GM19468 (cell line): ENCODE data around the gene RPRD1B.
"Not testable (repeated sequence)": the region's sequence is repeated elsewhere in the genome, so short reads cannot be mapped to it uniquely, and the experiment has no call there.

ENCODE experiments used
- ATAC-seq: cut with Tn5 transposase; IDR thresholded peaks from one replicate; pipeline ENCODE4 v1.9.1; 2021; ENCODE audit warnings: mild to moderate bottlenecking, moderate library complexity, moderate number of reproducible peaks; ENCODE audit not compliant: unreplicated experiment; ENCODE audit errors: extremely low read depth

RPRD1B gene

DNA sequence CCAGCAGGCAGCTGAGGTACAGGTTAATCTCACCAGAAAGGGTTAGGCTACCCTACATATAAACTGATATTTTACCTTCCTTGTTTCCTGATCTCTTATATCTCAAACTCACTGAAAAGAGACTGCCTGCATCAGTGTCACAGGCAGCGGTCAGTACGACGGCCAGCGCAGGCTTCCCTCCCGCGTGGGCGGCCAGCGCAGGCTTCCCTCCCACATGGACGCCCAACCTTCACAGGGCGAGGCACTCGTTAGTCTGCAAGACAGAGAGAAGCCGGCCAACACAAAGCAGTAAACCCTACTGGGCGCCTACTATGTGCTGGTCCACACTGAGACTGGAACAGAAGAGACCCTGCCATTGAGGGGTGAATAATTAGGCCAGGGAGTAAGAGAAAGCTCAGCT, 33.3 kb upstream of the RPRD1B start:
- no peak for ATAC-seq

DNA sequence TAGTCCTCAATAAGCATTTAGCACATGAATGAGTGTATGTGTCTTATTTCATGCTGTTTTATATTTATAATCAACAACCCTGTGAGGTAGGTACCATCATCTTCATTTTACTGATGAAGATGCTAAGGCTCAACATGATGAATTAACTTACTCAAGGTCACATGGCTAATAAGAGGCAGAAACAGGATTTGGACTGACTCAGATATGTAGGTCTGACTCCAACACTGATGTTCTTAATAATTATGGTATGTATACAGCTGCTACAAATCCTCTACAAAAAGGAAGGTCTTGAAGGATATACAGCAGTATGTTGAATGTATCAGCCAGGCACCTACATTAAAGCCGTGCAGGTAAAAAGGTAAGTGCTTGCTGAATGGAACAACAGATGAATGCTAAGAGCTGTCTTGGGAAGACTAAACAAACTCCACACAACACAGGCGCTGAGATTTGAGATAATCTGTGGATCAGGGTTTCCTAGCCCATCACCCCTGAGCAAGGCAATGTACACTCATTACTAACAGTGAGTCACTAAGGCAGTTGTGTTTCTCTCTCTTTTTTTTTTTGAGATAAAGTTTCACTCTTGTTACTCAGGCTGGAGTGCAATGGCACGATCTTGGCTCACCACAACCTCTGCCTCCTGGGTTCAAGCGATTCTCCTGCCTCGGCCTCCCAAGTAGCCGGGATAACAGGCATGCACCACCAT, 32.2 kb upstream of the RPRD1B start:
- ATAC-seq, result no peak

DNA sequence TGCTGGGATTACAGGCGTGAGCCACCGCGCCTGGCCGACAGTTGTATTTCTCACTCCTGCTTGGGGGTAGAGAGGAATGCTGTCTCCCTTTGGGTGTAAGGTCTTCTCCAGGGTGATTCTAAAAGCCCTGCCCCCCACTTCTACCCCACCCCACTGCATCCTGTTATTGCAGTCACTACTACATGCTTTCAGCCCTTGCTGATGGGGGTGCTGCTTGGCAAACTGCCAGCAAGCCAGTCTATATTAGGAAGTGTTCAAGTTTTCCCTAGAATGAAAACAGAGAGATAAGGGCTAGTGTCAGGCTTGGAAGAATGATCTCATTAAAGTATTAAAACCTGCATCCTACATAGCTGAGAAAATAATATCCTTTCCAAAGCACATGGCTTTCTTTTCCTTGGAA, 31.6 kb upstream of the RPRD1B start:
- ATAC-seq, result no peak

DNA sequence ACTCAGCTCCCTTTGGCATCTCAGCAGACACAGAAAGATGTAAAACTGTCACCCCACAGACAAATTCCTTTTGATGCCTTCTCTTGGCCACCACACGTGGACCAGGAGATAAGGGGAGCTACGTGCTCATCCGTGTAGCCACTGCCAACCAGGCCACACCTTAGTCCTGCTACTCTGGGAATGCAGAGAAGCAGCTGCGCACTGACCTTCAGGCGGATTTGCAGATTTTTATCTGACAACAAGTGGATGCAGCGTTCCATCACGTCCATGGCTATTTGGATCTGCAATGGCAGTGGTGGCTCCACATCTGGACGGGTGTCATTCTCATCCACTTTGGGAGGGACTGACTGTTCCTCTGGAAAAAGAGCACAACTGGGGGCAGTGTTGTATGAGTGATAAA, 31.1 kb upstream of the RPRD1B start:
- ATAC-seq, result no peak

DNA sequence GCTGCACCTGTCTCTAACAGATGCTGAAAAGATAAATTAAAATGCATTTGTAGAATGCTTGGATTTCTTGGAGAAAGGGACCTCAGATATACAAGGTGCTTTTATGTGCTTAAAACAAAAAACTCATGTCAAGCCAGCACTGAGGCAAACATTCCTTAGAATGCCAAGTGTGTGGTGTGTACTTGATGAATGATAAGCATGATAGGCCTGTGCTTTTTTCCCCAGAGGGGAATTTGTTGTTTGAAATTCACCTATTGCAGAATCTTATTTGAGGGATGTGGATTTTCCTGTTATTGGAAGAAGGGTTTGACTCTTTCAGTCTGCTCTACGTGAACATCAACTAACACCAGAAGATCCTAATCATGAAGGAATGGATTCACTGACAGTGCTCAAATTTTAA, 29.1 kb upstream of the RPRD1B start:
- ATAC-seq, result no peak

DNA sequence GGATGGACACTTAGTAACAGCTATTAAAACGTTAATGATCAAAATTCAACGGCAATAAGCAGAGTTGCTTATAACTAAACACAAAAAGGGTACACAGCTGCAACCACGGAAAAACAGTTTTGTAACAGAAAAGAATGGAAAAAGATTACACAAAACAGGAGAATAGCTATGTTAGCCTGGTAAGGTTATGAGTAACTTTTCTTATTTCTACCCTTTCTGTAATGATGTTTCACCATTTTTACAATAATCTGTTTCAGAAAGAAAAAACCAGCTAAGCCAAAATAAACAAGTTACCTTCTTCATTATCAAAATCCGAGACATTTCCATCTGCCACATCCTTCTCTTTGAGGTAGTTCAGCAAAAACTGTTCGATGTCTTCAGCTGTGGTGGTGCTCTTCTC, 27.6 kb upstream of the RPRD1B start:
- no peak for ATAC-seq

DNA sequence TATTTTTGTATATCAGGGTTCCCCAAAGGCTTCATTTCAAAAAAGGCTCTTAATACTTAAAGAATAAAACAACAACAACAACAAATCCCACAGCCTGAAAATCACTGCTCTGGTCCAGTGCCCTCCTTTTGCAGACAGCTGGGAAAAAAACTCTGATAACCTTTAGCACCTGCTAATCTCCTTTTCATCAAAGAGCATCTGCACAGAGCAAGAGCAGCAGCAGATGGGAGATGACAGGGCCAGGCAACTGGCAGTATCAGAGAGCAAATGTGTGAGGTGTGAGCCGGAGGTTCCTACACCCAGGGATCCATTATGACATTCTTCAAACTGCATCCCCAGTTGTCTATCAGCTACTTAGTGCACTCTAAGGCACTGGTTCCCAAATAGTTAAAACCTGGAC, 26.0 kb upstream of the RPRD1B start:
- ATAC-seq, result no peak

DNA sequence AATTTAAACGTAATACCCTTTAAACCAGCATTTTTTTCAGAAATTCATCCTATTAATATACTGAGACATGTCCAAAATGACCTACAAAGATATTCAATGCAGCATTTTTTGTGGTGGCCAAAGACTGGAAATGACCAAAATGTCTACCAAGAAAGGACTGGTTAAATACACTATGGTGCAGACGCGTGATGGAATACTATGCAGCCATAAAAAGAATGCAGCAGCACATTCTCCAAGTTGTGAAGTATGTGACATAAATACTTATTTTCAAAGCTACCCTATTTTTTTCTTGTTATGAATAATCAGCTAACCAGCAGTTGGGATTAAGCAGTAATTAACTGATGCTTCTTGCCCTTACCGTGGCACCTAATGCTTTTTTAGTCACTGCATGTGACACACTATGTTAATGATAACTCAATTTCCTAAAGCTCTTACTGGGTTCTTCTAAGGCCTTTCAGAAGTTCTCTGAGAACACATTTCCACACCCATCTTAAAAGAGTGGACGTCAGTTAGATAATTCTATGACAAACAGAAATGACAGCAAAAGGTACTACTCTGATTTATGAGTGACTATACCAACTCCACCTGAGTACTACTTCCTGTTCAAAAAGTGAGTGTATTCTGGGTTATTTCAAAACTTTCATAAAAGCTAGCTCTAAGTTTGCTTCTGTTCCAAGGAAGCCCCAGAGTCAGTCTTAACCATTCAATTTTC, 25.2 kb upstream of the RPRD1B start:
- no peak for ATAC-seq

DNA sequence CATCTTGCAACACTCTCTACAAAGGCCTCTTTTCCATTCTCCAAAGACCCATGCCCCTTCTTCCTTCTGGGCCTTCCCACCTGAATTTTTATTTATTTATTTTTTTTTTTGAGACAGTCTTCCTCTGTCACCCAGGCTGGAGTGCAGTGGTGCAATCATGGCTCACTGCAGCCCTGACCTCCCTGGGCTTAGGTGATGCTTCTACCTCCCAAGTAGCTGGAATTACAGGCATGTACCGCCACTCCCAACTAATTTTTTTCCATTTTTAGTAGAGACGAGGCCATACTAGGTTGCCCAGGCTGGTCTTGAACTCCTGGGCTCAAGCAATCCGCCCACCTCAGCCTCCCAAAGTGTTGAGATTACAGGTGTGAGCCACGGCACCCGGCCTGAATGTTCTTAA, 24.1 kb upstream of the RPRD1B start:
- not testable (repeated sequence) for ATAC-seq

DNA sequence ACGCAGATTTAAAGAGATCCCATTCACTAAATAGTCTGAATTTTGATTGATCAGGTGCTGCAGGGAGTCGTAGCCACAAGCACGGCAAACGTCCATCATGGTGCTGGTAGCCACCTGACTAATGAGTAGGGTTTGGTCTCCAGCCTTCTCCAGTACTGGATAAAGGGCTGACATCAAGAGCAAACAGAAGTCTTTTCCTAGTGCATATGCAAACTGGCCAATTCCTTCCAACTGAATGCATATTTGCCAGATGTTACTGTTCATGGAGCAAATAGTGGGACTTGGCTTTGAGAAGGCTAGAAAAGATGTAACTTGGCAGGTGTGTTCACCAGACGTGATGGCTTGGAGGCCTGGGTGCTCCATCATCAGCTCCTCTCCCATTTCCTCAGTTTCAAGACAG, 21.9 kb upstream of the RPRD1B start:
- no peak for ATAC-seq

DNA sequence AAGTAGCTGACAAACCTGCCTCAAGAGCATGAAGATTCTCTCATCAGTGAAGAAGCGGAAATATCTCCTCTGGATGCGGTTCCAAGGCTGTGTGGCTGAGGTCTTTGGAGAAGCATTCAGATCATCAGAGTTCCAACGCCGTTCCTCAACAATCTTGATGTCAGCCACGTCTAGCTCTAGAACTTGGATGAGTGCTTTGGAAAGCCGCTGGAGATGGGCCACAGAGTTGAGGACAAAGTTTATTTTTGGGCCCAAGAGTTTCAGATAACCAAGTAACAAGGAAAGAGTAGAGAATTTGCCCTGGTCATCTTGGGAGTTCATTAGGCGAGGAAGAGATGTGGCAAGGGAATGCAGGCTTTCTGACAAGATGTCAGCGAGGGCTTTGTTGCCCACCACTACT, 21.2 kb upstream of the RPRD1B start:
- ATAC-seq, result no peak

DNA sequence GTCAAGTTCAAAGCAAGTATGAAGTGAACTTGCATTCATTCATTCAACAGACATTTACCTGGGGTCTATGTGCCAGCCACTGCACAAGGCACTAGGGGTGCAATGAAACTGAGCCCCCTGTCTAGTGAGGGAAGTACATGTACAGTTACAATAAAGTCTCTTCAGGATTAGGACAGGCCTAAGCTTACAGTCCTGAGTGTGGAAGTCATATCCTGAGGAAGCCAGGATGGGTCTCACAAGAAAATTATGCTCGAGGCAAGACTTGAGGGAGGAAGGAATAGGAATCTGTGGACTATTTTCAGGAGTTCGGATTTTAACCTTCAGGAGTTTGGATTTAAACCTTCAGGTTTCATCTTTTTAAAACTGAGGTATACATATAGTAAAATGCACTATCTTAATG, 19.7 kb upstream of the RPRD1B start:
- no peak for ATAC-seq

DNA sequence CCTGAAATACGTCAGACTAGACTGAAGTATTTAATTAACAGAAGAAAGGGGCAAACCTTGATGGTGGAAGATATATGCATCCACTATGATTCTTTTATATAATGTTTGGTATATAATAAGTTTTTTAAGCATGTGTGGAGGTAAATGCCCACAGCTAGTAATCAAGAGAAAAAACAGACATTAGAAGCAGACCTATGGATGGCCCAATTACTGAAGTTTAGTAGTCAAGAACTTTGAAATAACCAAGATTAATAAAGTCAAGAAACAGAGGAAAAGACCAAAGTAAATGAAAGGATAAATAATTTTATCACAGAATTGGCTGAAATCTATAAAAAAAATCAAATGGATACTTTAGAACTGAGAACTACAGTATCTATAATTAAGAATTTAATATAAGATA, 15.6 kb upstream of the RPRD1B start:
- no peak for ATAC-seq

DNA sequence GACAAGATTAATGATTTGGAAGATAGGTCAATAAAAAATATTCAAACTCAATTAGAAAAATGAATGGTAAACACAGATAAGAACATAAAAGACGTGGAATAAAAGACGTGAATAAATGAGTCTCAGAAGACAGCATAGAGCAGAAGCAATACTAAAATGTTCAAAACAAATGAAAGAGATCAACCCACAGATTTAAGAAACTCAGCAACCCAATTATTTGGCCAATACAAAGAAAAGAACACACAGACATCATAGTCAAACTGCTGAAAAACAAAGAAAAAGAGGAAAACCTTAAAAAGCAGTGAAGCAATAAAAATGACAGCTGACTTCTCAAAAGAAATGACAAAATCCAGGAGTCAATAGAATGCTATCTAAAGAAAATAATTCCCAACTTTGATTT, 15.2 kb upstream of the RPRD1B start:
- ATAC-seq, result no peak

DNA sequence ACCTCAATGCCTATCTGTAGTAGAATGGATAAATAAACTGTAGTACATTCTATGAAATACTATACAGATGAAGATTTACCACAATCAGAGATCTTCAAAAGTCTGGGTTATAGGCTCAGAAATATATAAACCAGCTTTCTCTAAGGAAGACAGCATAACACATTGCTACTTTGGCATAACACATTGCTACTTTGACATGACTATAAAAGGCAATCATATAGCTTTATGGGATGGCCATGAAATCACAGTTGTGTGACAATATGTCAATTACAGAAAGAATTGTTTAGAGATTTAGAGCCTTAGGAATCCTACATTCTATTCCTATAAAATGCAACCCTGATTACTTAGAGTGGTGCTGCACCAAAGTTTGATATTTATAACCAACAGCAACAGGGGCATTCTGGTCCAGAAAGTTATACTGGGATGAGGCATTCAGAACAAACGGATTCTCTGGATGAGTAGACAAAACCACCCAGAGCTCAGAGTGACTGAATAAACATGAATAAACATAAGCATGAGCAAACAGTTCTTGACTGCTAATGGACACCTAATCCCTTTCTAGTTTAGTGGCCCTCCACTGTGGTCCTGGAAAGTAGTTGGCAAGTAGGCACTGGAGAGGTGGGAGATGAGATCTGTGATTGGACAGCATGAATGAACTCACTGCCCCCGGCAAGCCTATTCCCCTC, 12.3 kb upstream of the RPRD1B start:
- no peak for ATAC-seq

DNA sequence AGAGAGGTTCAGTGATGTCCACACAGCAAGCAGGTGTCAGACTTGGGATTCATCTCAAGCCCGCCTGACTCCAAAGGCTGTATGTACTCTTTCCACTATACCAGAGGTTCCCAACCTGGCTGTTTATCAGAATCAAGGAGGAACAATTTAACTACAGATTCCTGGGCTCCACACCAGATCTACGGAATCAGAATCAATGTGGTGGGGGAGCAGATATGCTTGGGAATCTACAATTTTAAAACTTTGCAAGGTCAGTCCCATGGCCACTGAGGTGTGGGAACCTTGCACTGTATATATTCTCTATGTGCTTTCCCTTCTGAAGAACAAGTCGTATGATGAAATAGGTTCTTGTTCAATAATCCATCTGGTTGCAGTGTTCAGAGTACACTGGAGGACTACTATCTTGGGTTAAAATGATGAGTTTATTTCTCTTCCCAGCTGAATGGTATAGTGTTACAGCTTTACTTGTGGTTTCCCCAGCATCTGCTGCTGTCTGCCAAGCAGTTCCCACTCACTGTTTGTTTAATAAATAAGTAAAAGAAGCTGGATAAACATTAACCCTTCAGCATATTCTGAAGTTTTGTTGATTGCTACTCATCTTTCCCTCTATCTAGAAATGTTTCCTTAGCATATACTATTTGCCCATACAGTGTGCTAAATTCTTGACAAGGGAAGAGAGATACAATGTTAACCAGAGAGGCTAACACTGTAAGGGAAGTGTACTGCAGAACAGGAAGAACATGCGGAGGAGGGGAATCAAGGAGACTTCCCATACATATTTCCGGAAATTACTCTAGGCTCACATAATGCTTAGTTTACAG, 10.2 kb upstream of the RPRD1B start:
- ATAC-seq, result no peak

DNA sequence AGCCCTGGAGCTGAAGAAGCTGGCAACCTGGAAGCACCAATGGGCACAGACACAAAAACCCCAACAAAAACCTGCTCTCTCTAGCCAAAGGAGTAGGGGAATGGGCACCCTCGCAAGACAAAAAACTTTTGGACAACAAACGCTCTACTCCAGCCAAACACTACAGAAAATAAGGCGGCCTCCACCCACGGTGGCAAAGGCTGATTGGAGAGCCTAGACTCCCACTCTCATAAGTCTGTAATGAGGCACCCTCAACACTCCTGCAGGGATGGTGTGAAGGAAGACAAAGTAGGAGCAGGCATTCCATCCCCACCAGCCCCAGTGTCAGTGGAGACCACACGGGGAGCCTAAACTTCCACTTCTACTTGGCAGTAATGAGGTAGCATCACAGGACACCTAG, 9.1 kb upstream of the RPRD1B start:
- ATAC-seq, result no peak

DNA sequence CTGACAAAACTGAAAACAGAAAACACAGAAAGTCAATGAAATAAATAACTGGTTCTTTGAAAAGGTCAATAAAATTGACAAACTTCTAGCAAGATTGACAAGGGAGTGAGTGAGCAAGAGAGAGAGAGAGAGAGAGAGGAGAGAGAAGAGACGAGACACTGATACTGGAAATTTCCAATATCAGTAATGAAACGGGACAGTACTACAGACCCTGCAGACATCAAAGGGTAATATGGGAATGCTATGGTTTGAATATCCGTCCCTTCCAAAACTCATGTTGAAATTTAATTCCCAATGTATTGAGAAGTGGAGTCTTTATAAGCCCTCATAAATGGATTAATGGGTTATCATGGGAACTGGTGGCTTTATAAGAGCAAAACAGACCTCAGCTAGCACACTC, 4.1 kb upstream of the RPRD1B start:
- no peak for ATAC-seq

DNA sequence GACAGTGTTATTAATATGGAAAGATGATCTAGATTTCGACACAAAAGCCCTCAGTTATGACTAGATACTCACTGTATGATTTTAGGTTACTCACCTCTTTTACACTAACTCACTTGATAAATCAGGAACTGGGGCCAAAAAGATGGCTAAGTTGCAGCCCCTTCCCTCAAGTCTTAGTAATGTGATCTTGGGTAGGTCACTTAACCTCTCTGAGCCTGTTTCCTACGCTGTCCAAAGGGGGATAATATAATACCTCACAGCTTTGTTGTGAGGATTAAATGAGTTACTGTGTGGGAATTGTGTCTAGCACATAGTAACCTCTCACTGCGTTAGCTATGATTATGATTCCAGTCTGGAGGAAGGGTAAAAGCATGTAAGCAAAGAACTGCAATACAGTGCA, 1.6 kb upstream of the RPRD1B start:
- no peak for ATAC-seq

DNA sequence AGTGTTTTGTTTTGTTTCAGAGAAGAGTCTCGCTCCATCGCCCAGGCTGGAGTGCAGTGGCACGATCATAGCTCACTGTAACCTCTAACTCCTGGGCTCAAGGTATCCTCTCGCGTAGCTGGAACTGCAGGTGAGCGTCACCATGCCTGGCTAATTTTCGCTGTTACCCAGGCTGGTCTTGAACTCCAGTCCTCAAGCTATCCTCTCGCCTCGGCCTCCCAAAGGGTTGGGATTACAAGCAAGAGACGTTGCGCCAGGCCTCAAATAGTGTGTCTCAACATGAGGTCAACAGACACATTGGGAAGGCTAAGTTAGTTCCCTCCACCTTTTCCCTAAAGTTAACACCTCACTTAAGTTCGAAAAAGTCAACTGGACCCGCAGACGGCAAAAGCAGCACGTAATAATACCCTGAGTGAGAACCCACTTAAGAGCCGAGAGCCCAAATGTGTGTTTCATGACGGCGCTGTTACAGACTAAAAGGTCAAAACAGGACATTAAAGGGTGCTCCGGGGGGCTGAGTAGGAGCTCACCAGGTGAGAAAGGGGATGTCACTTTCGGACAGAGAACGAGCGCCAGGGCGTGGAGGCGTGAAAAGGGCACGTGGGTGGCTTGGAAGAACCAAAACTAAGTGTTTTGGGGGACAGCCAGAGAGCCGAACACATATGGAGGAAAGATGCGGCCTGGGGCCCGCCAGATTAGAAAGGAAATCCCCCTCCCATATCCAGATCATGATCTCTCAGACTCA, 789 bp upstream of the RPRD1B start:
- ATAC-seq, result no peak
